ENCODE measurements around the gene SLC44A1.

SLC44A1 gene

DNA sequence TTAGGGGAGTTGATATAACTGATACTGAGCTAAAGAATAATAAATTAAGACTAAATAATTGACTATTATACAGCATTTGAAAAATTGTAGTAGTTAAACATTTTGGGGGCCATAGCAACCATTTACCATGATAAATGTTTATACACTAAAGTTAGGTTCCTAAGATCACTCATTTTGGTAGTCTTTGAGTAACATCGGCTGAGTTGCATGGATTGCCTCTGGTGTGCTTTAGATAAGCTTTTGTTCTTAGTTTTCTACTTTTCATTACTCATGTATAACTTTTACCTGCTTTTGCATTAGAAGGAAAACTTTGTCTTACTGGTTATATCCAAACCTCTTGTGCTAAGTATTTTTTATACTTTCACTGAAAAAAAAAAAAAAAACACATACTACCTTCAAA, 101.2 kb downstream of the SLC44A1 start:
- Histone ChIP-seq H3K36me3 (ENCODE audit: insufficient read depth, low read length) (no peaks in the 10 kb centered on the region), H3K27me3 (ENCODE audit: control insufficient read depth in 1 of 2, insufficient read depth in 2 of 2, low read length in 2 of 2) (no peaks in the 10 kb centered on the region), H3K27ac (ENCODE audit: low read depth, low read length) (no peak overlapping the region), H3K4me3 (ENCODE audit: low read depth in 1 of 2, low read length in 2 of 2) (no peak overlapping the region), H3K9ac (ENCODE audit: low read length) (no peak overlapping the region), H3K4me1 (ENCODE audit: insufficient read depth, low read length) (no peaks in the 10 kb centered on the region), H3K9me3 (ENCODE audit: low read length) (no peaks in the 10 kb centered on the region)

GRCh38 chr9:105346273-105346672, 101.8 kb downstream of the SLC44A1 start:
- no peaks in the 10 kb centered on the region for H3K27me3 ChIP-seq (ENCODE audit: control insufficient read depth in 1 of 2, insufficient read depth in 2 of 2, low read length in 2 of 2)
- no peak overlapping the region for H3K4me3 ChIP-seq (ENCODE audit: low read depth in 1 of 2, low read length in 2 of 2)
- no peak overlapping the region for H3K27ac ChIP-seq (ENCODE audit: low read depth, low read length)
- no peaks in the 10 kb centered on the region for H3K9me3 ChIP-seq (ENCODE audit: low read length)
- H3K9ac ChIP-seq (ENCODE audit: low read length): no peak overlapping the region
- no peaks in the 10 kb centered on the region for H3K36me3 ChIP-seq (ENCODE audit: insufficient read depth, low read length)
- H3K4me1 ChIP-seq (ENCODE audit: insufficient read depth, low read length): no peaks in the 10 kb centered on the region

GRCh38 chr9:105354448-105354847, 110.0 kb downstream of the SLC44A1 start:
- Histone ChIP-seq H3K9ac (ENCODE audit: low read length) (no peak overlapping the region), H3K27ac (ENCODE audit: low read depth, low read length) (no peak overlapping the region), H3K4me3 (ENCODE audit: low read depth in 1 of 2, low read length in 2 of 2) (no peak overlapping the region), H3K4me1 (ENCODE audit: insufficient read depth, low read length) (no peaks in the 10 kb centered on the region), H3K27me3 (ENCODE audit: control insufficient read depth in 1 of 2, insufficient read depth in 2 of 2, low read length in 2 of 2) (no peaks in the 10 kb centered on the region), H3K36me3 (ENCODE audit: insufficient read depth, low read length) (no peaks in the 10 kb centered on the region), H3K9me3 (ENCODE audit: low read length) (no peaks in the 10 kb centered on the region)

DNA sequence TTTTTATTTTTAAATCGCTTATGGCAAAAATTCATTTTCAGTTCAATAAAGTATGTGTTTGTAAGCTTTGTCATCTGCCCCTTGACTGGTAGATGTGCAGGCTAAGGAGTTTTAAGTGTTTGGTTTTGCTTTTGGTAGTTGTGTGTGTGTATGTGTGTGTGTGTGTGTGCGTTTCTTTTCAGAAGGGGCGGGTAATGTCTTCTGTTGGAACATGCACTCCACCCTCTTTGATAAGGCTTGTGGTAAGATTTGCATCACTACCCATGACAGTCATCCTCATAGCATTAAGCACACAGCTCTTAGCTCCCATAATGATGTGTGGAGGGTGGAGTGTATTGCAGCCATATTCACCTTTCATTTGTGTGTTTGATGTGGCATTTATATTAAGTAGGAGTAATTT, 111.3 kb downstream of the SLC44A1 start:
- H3K27me3 ChIP-seq (ENCODE audit: control insufficient read depth in 1 of 2, insufficient read depth in 2 of 2, low read length in 2 of 2): no peaks in the 10 kb centered on the region
- H3K9ac ChIP-seq (ENCODE audit: low read length): no peak overlapping the region
- H3K9me3 ChIP-seq (ENCODE audit: low read length): no peaks in the 10 kb centered on the region
- no peaks in the 10 kb centered on the region for H3K36me3 ChIP-seq (ENCODE audit: insufficient read depth, low read length)
- no peak overlapping the region for H3K27ac ChIP-seq (ENCODE audit: low read depth, low read length)
- H3K4me1 ChIP-seq (ENCODE audit: insufficient read depth, low read length): no peaks in the 10 kb centered on the region
- no peak overlapping the region for H3K4me3 ChIP-seq (ENCODE audit: low read depth in 1 of 2, low read length in 2 of 2)

DNA sequence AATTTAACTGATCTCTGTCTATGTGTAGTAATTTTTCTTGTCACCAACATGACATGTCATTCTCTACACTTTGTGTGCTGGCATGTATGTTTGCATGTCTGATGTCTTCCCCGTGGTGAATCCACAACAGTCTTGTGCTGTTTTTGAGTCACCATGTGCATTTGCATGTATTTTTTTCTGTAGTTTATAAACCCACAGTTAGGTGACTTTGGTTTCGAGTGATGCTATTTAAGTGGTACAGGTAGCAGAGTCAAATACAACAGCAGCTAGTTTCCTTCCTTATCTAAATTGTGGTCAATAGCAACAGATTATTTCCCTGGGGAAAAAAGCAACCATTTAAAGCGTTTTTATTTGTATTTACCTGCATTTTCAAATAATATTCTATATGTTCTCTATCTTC, 113.5 kb downstream of the SLC44A1 start:
- no peaks in the 10 kb centered on the region for H3K27me3 ChIP-seq (ENCODE audit: control insufficient read depth in 1 of 2, insufficient read depth in 2 of 2, low read length in 2 of 2)
- H3K4me1 ChIP-seq (ENCODE audit: insufficient read depth, low read length): no peaks in the 10 kb centered on the region
- no peak overlapping the region for H3K4me3 ChIP-seq (ENCODE audit: low read depth in 1 of 2, low read length in 2 of 2)
- no peak overlapping the region for H3K9ac ChIP-seq (ENCODE audit: low read length)
- H3K9me3 ChIP-seq (ENCODE audit: low read length): no peaks in the 10 kb centered on the region
- peaks cover 3% of the 10 kb centered on the region for H3K36me3 ChIP-seq (ENCODE audit: insufficient read depth, low read length)
- no peak overlapping the region for H3K27ac ChIP-seq (ENCODE audit: low read depth, low read length)

DNA sequence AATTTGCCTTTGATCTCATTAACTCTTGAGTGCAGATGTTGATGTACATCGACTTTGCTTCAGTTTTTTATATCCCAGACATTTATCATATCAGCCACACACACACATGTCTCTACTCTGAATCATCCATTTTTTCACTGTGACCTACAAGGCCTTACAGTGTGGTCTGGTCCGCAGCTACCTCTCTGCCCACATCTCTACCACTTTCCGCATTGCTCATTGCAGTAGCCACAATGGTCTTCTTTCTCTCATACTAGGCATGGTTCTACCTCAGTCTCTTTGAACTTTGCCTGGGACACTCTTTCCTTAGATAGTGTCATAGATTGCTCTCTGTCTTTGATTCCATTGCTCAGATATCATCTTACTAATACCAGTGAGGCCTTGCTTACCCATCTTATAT, 115.4 kb downstream of the SLC44A1 start:
- no peak overlapping the region for H3K27ac ChIP-seq (ENCODE audit: low read depth, low read length)
- H3K36me3 ChIP-seq (ENCODE audit: insufficient read depth, low read length): peaks cover 11% of the 10 kb centered on the region
- no peaks in the 10 kb centered on the region for H3K9me3 ChIP-seq (ENCODE audit: low read length)
- H3K27me3 ChIP-seq (ENCODE audit: control insufficient read depth in 1 of 2, insufficient read depth in 2 of 2, low read length in 2 of 2): no peaks in the 10 kb centered on the region
- no peak overlapping the region for H3K9ac ChIP-seq (ENCODE audit: low read length)
- no peak overlapping the region for H3K4me3 ChIP-seq (ENCODE audit: low read depth in 1 of 2, low read length in 2 of 2)
- H3K4me1 ChIP-seq (ENCODE audit: insufficient read depth, low read length): no peaks in the 10 kb centered on the region

DNA sequence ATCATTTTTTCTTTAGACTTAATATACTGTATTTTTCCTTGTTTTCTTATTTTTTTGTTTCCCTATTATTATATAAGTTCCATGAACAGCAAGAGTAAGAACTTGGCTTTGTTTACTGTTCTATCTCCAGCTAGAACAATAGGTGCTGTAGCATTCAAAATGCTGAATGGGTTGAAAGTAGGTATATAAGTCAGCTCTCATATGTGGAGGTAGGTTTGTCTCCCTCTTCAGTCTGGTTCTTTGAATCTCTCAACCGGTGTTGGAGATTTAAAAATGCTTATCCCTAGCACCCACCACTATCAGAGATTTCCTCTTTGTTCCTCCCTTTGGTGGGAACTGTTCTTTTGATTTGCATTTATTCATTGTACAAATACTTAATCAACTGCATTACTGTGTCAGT, 115.9 kb downstream of the SLC44A1 start:
- Histone ChIP-seq H3K4me1 (ENCODE audit: insufficient read depth, low read length) (no peaks in the 10 kb centered on the region), H3K27ac (ENCODE audit: low read depth, low read length) (no peak overlapping the region), H3K27me3 (ENCODE audit: control insufficient read depth in 1 of 2, insufficient read depth in 2 of 2, low read length in 2 of 2) (no peaks in the 10 kb centered on the region), H3K4me3 (ENCODE audit: low read depth in 1 of 2, low read length in 2 of 2) (no peak overlapping the region), H3K9me3 (ENCODE audit: low read length) (no peaks in the 10 kb centered on the region), H3K9ac (ENCODE audit: low read length) (no peak overlapping the region), H3K36me3 (ENCODE audit: insufficient read depth, low read length) (peaks cover 11% of the 10 kb centered on the region)

GRCh38 chr9:105361873-105362272, 117.4 kb downstream of the SLC44A1 start:
- no peak overlapping the region for H3K27ac ChIP-seq (ENCODE audit: low read depth, low read length)
- peaks cover 14% of the 10 kb centered on the region for H3K36me3 ChIP-seq (ENCODE audit: insufficient read depth, low read length)
- no peak overlapping the region for H3K9ac ChIP-seq (ENCODE audit: low read length)
- H3K9me3 ChIP-seq (ENCODE audit: low read length): no peaks in the 10 kb centered on the region
- H3K4me1 ChIP-seq (ENCODE audit: insufficient read depth, low read length): no peaks in the 10 kb centered on the region
- H3K4me3 ChIP-seq (ENCODE audit: low read depth in 1 of 2, low read length in 2 of 2): no peak overlapping the region
- no peaks in the 10 kb centered on the region for H3K27me3 ChIP-seq (ENCODE audit: control insufficient read depth in 1 of 2, insufficient read depth in 2 of 2, low read length in 2 of 2)

- Histone ChIP-seq H3K9ac (ENCODE audit: low read length) (no peak overlapping the region), H3K9me3 (ENCODE audit: low read length) (no peaks in the 10 kb centered on the region), H3K4me1 (ENCODE audit: insufficient read depth, low read length) (no peaks in the 10 kb centered on the region), H3K27ac (ENCODE audit: low read depth, low read length) (no peak overlapping the region), H3K36me3 (ENCODE audit: insufficient read depth, low read length) (peaks cover 14% of the 10 kb centered on the region), H3K4me3 (ENCODE audit: low read depth in 1 of 2, low read length in 2 of 2) (no peak overlapping the region), H3K27me3 (ENCODE audit: control insufficient read depth in 1 of 2, insufficient read depth in 2 of 2, low read length in 2 of 2) (no peaks in the 10 kb centered on the region)
Measured at GRCh38 chr9:105362470-105362869, 118.0 kb downstream of the SLC44A1 start.

GRCh38 chr9:105363837-105364236, 119.4 kb downstream of the SLC44A1 start:
- no peak overlapping the region for H3K9ac ChIP-seq (ENCODE audit: low read length)
- H3K27ac ChIP-seq (ENCODE audit: low read depth, low read length): no peak overlapping the region
- no peaks in the 10 kb centered on the region for H3K27me3 ChIP-seq (ENCODE audit: control insufficient read depth in 1 of 2, insufficient read depth in 2 of 2, low read length in 2 of 2)
- no peaks in the 10 kb centered on the region for H3K9me3 ChIP-seq (ENCODE audit: low read length)
- H3K36me3 ChIP-seq (ENCODE audit: insufficient read depth, low read length): peaks cover 14% of the 10 kb centered on the region
- no peaks in the 10 kb centered on the region for H3K4me1 ChIP-seq (ENCODE audit: insufficient read depth, low read length)
- no peak overlapping the region for H3K4me3 ChIP-seq (ENCODE audit: low read depth in 1 of 2, low read length in 2 of 2)

DNA sequence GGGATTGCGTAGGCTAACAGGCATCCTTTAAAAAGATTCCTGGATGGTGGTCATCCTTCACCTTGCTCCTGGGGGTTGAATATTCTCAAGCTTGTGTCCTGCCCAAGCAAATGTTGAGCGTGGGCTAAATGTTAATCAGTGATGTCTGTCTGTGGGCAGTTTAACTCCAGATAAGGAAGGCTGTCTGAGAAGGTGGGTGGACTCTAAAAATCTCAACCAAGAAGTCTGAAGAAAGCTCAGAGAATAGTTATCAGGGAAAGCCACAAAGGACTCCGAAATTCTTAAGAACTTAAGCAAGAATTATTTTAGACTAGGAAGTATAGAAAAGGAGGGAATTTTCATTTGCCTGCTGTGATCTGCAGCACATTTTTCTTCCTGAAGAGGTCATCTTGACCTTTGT, 125.5 kb downstream of the SLC44A1 start:
- Histone ChIP-seq H3K27ac (ENCODE audit: low read depth, low read length) (no peak overlapping the region), H3K36me3 (ENCODE audit: insufficient read depth, low read length) (peaks cover 6% of the 10 kb centered on the region), H3K27me3 (ENCODE audit: control insufficient read depth in 1 of 2, insufficient read depth in 2 of 2, low read length in 2 of 2) (no peaks in the 10 kb centered on the region), H3K9me3 (ENCODE audit: low read length) (no peaks in the 10 kb centered on the region), H3K4me3 (ENCODE audit: low read depth in 1 of 2, low read length in 2 of 2) (no peak overlapping the region), H3K4me1 (ENCODE audit: insufficient read depth, low read length) (no peaks in the 10 kb centered on the region), H3K9ac (ENCODE audit: low read length) (no peak overlapping the region)

DNA sequence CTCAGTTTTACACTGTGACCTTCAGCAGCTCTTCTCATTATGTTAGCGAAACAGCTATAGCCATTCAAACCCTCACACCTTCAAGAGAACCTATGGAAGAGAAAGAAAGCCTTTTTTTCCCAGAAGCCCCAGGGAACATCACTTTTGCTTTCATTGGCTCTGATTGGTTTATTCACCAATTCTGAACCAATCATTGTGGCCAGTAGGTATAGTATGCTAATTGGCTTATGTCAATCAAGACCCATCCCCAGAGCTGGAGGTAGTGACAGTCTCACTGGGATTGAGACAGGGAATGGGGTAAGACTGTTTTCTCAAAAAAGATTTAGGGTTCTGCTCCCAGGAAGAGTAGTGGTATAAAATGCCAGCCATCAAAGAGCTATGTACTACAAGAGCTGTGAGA, 129.3 kb downstream of the SLC44A1 start:
- no peaks in the 10 kb centered on the region for H3K9me3 ChIP-seq (ENCODE audit: low read length)
- no peak overlapping the region for H3K27ac ChIP-seq (ENCODE audit: low read depth, low read length)
- no peaks in the 10 kb centered on the region for H3K27me3 ChIP-seq (ENCODE audit: control insufficient read depth in 1 of 2, insufficient read depth in 2 of 2, low read length in 2 of 2)
- H3K4me1 ChIP-seq (ENCODE audit: insufficient read depth, low read length): no peaks in the 10 kb centered on the region
- no peak overlapping the region for H3K9ac ChIP-seq (ENCODE audit: low read length)
- peaks cover 3% of the 10 kb centered on the region for H3K36me3 ChIP-seq (ENCODE audit: insufficient read depth, low read length)
- H3K4me3 ChIP-seq (ENCODE audit: low read depth in 1 of 2, low read length in 2 of 2): no peak overlapping the region
